Spleen (tissue), 7 donors: ENCODE results near the gene TNFRSF17.

Experiments used
- CTCF ChIP-seq, 11 experiments: fragments of 200-600 bp in 7 of 11; fragments of 450-650 bp in 4 of 11; sonication (generic) in 4 of 11; IDR thresholded peaks in 8 of 11; conservative IDR thresholded peaks in 3 of 11; 1 replicate in 7 of 11; 2 replicates in 4 of 11; pipeline versions ENCODE4 v1.4.0 to v1.8.0; 2016 to 2021; ENCODE audit warnings: antibody characterized with exemption in 11 of 11, inconsistent platforms in 4 of 11, mild to moderate bottlenecking in 1 of 11
- POLR2A ChIP-seq, 3 donors: fragments of 450-650 bp; IDR thresholded peaks; one replicate each; pipeline ENCODE4 v1.5.1; 2017; ENCODE audit warnings: antibody characterized with exemption in 3 of 3, mild to moderate bottlenecking in 1 of 3
- POLR2AphosphoS5 ChIP-seq, 3 donors: sonication (generic); formaldehyde crosslinking; IDR thresholded peaks; one replicate each; pipeline ENCODE4 v1.5.1; 2017; ENCODE audit warnings: antibody characterized with exemption in 3 of 3
- donor health status: DM: no; HTN: no; CAD: no; lungs with moderate emphysema.
- donor health status: DM: no; HTN: no; CAD: no.
- donor health status: DM: no; HTN: no; CAD: no.

- TF ChIP-seq POLR2AphosphoS5 (IDR thresholded peaks at IDR 0.05), result no peak
- TF ChIP-seq CTCF (IDR thresholded peaks at IDR 0.05 in 8 of 11, conservative IDR thresholded peaks at IDR 0.05 in 3 of 11), result no peak
- no peak for TF ChIP-seq POLR2A (IDR thresholded peaks at IDR 0.05)
Observed at GRCh38 chr16:11957591-11958395, 7.2 kb upstream of the TNFRSF17 start.
